Measurements from ENCODE around the gene UIMC1.

Gene UIMC1

GRCh38 chr5:176862330-176862995 is 144.1 kb downstream of the UIMC1 start:
- Histone ChIP-seq H3K4me3 (ENCODE audit: low read depth, low read length) (no peak overlapping the region), H3K4me1 (ENCODE audit: control insufficient read depth, insufficient read depth, low read length) (peaks cover 3% of the 10 kb centered on the region), H3K9ac (ENCODE audit: low read depth, low read length) (no peak overlapping the region), H3K36me3 (ENCODE audit: control insufficient read depth, insufficient read depth, low read length) (no peaks in the 10 kb centered on the region), H3K9me3 (ENCODE audit: control insufficient read depth, insufficient read depth, low read length) (no peaks in the 10 kb centered on the region), H3K27me3 (ENCODE audit: control insufficient read depth, insufficient read depth, low read length) (no peaks in the 10 kb centered on the region)

DNA sequence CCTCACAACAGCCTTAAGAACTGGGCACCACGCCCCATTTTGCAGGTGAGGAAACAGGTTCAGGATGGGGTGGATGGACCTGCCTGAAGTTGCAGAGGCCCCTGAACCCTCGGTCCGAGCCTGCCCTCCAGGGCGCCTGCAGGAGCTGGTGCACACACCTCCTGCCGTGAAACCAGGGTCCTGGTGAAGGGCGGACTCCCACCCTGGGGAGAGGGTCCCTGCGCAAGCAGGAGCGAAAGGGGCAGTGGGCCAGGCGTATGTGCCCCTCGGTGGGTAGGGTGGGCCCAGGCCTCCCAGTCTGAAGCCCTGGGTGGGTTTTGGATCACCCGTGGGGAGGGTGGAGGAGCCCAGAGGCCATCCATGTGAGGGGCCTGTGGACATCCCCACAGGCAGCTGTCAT is 145.3 kb downstream of the UIMC1 start:
- Histone ChIP-seq H3K9me3 (ENCODE audit: control insufficient read depth, insufficient read depth, low read length) (no peaks in the 10 kb centered on the region), H3K36me3 (ENCODE audit: control insufficient read depth, insufficient read depth, low read length) (no peaks in the 10 kb centered on the region), H3K4me3 (ENCODE audit: low read depth, low read length) (no peak overlapping the region), H3K4me1 (ENCODE audit: control insufficient read depth, insufficient read depth, low read length) (peaks cover 3% of the 10 kb centered on the region), H3K27me3 (ENCODE audit: control insufficient read depth, insufficient read depth, low read length) (no peaks in the 10 kb centered on the region), H3K9ac (ENCODE audit: low read depth, low read length) (no peak overlapping the region)

GRCh38 chr5:176860381-176860780 is 146.2 kb downstream of the UIMC1 start:
- H3K27me3 ChIP-seq (ENCODE audit: control insufficient read depth, insufficient read depth, low read length) = no peaks in the 10 kb centered on the region

DNA sequence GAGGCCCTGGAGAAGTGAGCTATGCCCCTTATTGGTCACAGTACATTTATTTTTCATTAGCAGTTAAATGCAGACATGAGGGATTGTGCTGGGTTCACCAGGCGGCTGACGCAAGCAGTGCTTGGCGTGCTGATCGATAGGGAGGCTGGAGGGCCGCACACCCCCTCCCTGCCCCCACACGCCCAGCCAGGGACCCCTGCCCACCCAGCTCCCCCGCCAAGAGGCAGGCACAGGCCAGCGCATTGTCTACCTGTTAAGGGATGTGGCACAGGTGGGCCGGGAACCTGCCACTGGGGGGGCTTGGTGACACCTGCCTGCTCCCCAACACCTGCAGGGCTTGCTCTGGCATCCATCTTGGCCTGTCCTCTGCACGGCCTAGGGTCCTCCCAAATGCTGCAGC is 146.7 kb downstream of the UIMC1 start:
- Histone ChIP-seq H3K36me3 (ENCODE audit: control insufficient read depth, insufficient read depth, low read length) (no peaks in the 10 kb centered on the region), H3K4me3 (ENCODE audit: low read depth, low read length) (no peak overlapping the region), H3K27me3 (ENCODE audit: control insufficient read depth, insufficient read depth, low read length) (no peaks in the 10 kb centered on the region), H3K9ac (ENCODE audit: low read depth, low read length) (no peak overlapping the region), H3K4me1 (ENCODE audit: control insufficient read depth, insufficient read depth, low read length) (peaks cover 3% of the 10 kb centered on the region), H3K9me3 (ENCODE audit: control insufficient read depth, insufficient read depth, low read length) (no peaks in the 10 kb centered on the region)

More at GRCh38 chr5:176860381-176860780, 146.2 kb downstream of the UIMC1 start:
- no peak overlapping the region for H3K9ac ChIP-seq (ENCODE audit: low read depth, low read length)
- no peaks in the 10 kb centered on the region for H3K9me3 ChIP-seq (ENCODE audit: control insufficient read depth, insufficient read depth, low read length)
- no peak overlapping the region for H3K4me3 ChIP-seq (ENCODE audit: low read depth, low read length)
- peaks cover 3% of the 10 kb centered on the region for H3K4me1 ChIP-seq (ENCODE audit: control insufficient read depth, insufficient read depth, low read length)
- H3K36me3 ChIP-seq (ENCODE audit: control insufficient read depth, insufficient read depth, low read length) = no peaks in the 10 kb centered on the region

DNA sequence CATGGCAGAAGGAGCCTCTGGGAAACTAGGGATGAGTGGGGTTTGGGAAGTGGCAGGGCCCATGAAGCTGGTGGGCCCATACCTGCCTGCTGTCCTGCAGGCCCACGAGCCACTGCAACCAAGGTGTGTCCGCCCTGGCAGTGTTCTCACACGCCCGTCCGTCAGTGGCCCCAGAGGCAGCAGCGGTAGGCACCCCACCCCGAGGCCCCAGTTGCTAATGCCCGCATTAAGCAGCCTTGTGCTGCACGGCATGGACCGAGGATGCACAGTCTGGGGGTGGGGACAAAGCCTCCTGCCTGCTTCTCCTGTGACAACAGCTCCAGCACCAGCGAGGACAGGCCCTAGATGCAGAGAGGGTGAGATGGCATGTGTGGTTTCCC is 148.7 kb downstream of the UIMC1 start:
- Histone ChIP-seq H3K9ac (ENCODE audit: low read depth, low read length) (no peak overlapping the region), H3K9me3 (ENCODE audit: control insufficient read depth, insufficient read depth, low read length) (no peaks in the 10 kb centered on the region), H3K27me3 (ENCODE audit: control insufficient read depth, insufficient read depth, low read length) (no peaks in the 10 kb centered on the region), H3K4me3 (ENCODE audit: low read depth, low read length) (no peak overlapping the region), H3K4me1 (ENCODE audit: control insufficient read depth, insufficient read depth, low read length) (no peaks in the 10 kb centered on the region), H3K36me3 (ENCODE audit: control insufficient read depth, insufficient read depth, low read length) (no peaks in the 10 kb centered on the region)

GRCh38 chr5:176857216-176857893 is 149.2 kb downstream of the UIMC1 start:
- Histone ChIP-seq H3K4me1 (ENCODE audit: control insufficient read depth, insufficient read depth, low read length) (no peaks in the 10 kb centered on the region), H3K27me3 (ENCODE audit: control insufficient read depth, insufficient read depth, low read length) (no peaks in the 10 kb centered on the region), H3K9ac (ENCODE audit: low read depth, low read length) (no peak overlapping the region), H3K36me3 (ENCODE audit: control insufficient read depth, insufficient read depth, low read length) (no peaks in the 10 kb centered on the region), H3K9me3 (ENCODE audit: control insufficient read depth, insufficient read depth, low read length) (no peaks in the 10 kb centered on the region), H3K4me3 (ENCODE audit: low read depth, low read length) (no peak overlapping the region)

- Histone ChIP-seq H3K27me3 (ENCODE audit: control insufficient read depth, insufficient read depth, low read length) (no peaks in the 10 kb centered on the region), H3K9ac (ENCODE audit: low read depth, low read length) (no peak overlapping the region), H3K4me3 (ENCODE audit: low read depth, low read length) (no peak overlapping the region), H3K9me3 (ENCODE audit: control insufficient read depth, insufficient read depth, low read length) (no peaks in the 10 kb centered on the region), H3K4me1 (ENCODE audit: control insufficient read depth, insufficient read depth, low read length) (no peaks in the 10 kb centered on the region), H3K36me3 (ENCODE audit: control insufficient read depth, insufficient read depth, low read length) (no peaks in the 10 kb centered on the region)
Observed at GRCh38 chr5:176856746-176857145, 149.8 kb downstream of the UIMC1 start.

- H3K36me3 ChIP-seq (ENCODE audit: control insufficient read depth, insufficient read depth, low read length) = no peaks in the 10 kb centered on the region
- no peaks in the 10 kb centered on the region for H3K4me1 ChIP-seq (ENCODE audit: control insufficient read depth, insufficient read depth, low read length)
- no peak overlapping the region for H3K4me3 ChIP-seq (ENCODE audit: low read depth, low read length)
- H3K9ac ChIP-seq (ENCODE audit: low read depth, low read length) = no peak overlapping the region
- H3K9me3 ChIP-seq (ENCODE audit: control insufficient read depth, insufficient read depth, low read length) = no peaks in the 10 kb centered on the region
- H3K27me3 ChIP-seq (ENCODE audit: control insufficient read depth, insufficient read depth, low read length) = no peaks in the 10 kb centered on the region
Observed at GRCh38 chr5:176855598-176855997, 151.0 kb downstream of the UIMC1 start.
